Measurements from ENCODE around the gene LYRM7.

Gene LYRM7

DNA sequence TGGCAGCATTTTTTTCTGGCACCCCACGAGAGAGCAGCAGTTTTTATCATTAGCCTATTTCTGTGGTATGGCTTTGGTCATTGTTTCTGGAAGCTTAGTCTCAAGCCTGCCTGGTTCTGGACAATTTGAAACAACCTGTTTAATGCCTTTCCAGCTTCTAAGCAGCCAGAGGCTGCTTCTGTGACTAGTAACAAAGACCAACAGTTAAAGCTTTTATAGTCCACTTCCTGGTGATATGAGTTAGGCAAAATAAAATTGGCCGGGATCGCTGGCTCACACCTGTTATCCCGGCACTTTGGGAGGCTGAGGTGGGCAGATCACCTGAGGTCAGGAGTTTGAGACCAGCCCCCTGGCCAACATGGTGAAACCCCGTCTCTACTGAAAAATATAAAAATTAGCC lies 24.0 kb downstream of the LYRM7 start:
- WGBS (ENCODE audit: insufficient coverage), result 97% methylated on average over 4 of the region's 5 CpGs
- H3K4me3 ChIP-seq (ENCODE audit: control insufficient read depth in 1 of 7, extremely low read depth in 1 of 7, insufficient read depth in 4 of 7, low read depth in 2 of 7, low read length in 6 of 7), result no peak overlapping the region
- no peak for DNase-seq
- POLR2A ChIA-PET, result no interaction called here
- CTCF ChIA-PET, result interaction anchor here (0.8 to 1.8 kb wide), 3 partner anchors 29 to 187 kb away, joined by 3 to 5 read pairs (median 3); partner anchors contain the start of gene HINT1
- H3K36me3 ChIP-seq (ENCODE audit: control insufficient read depth in 4 of 4, insufficient read depth in 4 of 4, low read length in 3 of 4), result peaks cover 0 to 4% (median 2%) of the 10 kb centered on the region in 4 experiments
- no peaks in the 10 kb centered on the region for H3K27me3 ChIP-seq (replicated peaks in 2 of 5; ENCODE audit: control insufficient read depth in 4 of 5, insufficient read depth in 5 of 5, low read length in 4 of 5)
- no peak overlapping the region for H3K27ac ChIP-seq (ENCODE audit: insufficient read depth in 1 of 2, low read depth in 1 of 2, low read length in 2 of 2, poor library complexity in 1 of 2, severe bottlenecking in 2 of 2)
- H3K9me3 ChIP-seq (ENCODE audit: control extremely low read depth in 1 of 5, control insufficient read depth in 4 of 5, insufficient read depth in 2 of 5, low read depth in 1 of 5, low read length in 4 of 5), result no peaks in the 10 kb centered on the region
- peaks cover 0 to 4% (median 0%) of the 10 kb centered on the region in 4 experiments for H3K4me1 ChIP-seq (ENCODE audit: control extremely low read depth in 1 of 4, control insufficient read depth in 4 of 4, insufficient read depth in 4 of 4, low read length in 3 of 4)

DNA sequence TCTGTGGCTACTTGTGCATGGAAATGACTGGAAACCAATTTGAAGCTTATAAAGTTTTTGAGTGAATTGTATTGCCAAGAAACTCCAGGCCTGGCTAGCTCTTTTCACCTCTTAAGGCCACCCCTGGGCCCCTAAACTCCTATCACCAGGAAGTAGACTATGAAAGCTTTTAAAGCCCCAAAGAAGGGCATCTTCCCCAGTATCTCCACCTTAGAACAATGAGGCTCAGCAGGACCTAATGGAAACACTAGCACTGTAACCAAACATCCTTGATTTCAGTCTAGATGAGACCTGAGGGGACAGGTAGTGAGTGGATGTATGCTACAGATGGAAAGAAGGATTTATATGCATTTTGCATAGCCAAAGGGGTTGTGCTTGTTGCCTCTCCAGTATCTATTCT lies 25.0 kb downstream of the LYRM7 start:
- CTCF ChIA-PET, result interaction anchor here (0.8 to 1.8 kb wide), 4 partner anchors 19 to 186 kb away, joined by 3 to 5 read pairs (median 4); partner anchors contain the start of gene HINT1

GRCh38 chr5:131196331-131196730 lies 25.6 kb downstream of the LYRM7 start:
- no peaks in the 10 kb centered on the region for H3K9me3 ChIP-seq (ENCODE audit: control extremely low read depth in 1 of 5, control insufficient read depth in 4 of 5, insufficient read depth in 2 of 5, low read depth in 1 of 5, low read length in 4 of 5)
- H3K27ac ChIP-seq (ENCODE audit: insufficient read depth in 1 of 2, low read depth in 1 of 2, low read length in 2 of 2, poor library complexity in 1 of 2, severe bottlenecking in 2 of 2), result no peak overlapping the region
- peaks cover 0 to 4% (median 2%) of the 10 kb centered on the region in 4 experiments for H3K36me3 ChIP-seq (ENCODE audit: control insufficient read depth in 4 of 4, insufficient read depth in 4 of 4, low read length in 3 of 4)
- no peak for DNase-seq
- POLR2A ChIA-PET, result no interaction called here
- CTCF ChIA-PET, result no interaction called here
- no peaks in the 10 kb centered on the region for H3K27me3 ChIP-seq (replicated peaks in 2 of 5; ENCODE audit: control insufficient read depth in 4 of 5, insufficient read depth in 5 of 5, low read length in 4 of 5)
- H3K4me1 ChIP-seq (ENCODE audit: control extremely low read depth in 1 of 4, control insufficient read depth in 4 of 4, insufficient read depth in 4 of 4, low read length in 3 of 4), result peaks cover 0 to 4% (median 0%) of the 10 kb centered on the region in 4 experiments
- no peak overlapping the region for H3K4me3 ChIP-seq (ENCODE audit: control insufficient read depth in 1 of 7, extremely low read depth in 1 of 7, insufficient read depth in 4 of 7, low read depth in 2 of 7, low read length in 6 of 7)
- 90% methylated on average over 3 of the region's 4 CpGs for WGBS (ENCODE audit: insufficient coverage)

More for the DNA sequence above, 25.0 kb downstream of the LYRM7 start:
- no peak for DNase-seq
- peaks cover 0 to 4% (median 0%) of the 10 kb centered on the region in 4 experiments for H3K4me1 ChIP-seq (ENCODE audit: control extremely low read depth in 1 of 4, control insufficient read depth in 4 of 4, insufficient read depth in 4 of 4, low read length in 3 of 4)
- H3K4me3 ChIP-seq (ENCODE audit: control insufficient read depth in 1 of 7, extremely low read depth in 1 of 7, insufficient read depth in 4 of 7, low read depth in 2 of 7, low read length in 6 of 7), result no peak overlapping the region
- no peaks in the 10 kb centered on the region for H3K27me3 ChIP-seq (replicated peaks in 2 of 5; ENCODE audit: control insufficient read depth in 4 of 5, insufficient read depth in 5 of 5, low read length in 4 of 5)
- H3K9me3 ChIP-seq (ENCODE audit: control extremely low read depth in 1 of 5, control insufficient read depth in 4 of 5, insufficient read depth in 2 of 5, low read depth in 1 of 5, low read length in 4 of 5), result no peaks in the 10 kb centered on the region
- H3K36me3 ChIP-seq (ENCODE audit: control insufficient read depth in 4 of 4, insufficient read depth in 4 of 4, low read length in 3 of 4), result peaks cover 0 to 4% (median 2%) of the 10 kb centered on the region in 4 experiments
- no peak overlapping the region for H3K27ac ChIP-seq (ENCODE audit: insufficient read depth in 1 of 2, low read depth in 1 of 2, low read length in 2 of 2, poor library complexity in 1 of 2, severe bottlenecking in 2 of 2)
- POLR2A ChIA-PET, result no interaction called here

GRCh38 chr5:131198625-131199024 lies 27.9 kb downstream of the LYRM7 start:
- CTCF ChIA-PET, result interaction anchor here (0.6 to 1.7 kb wide), 3 partner anchors 8 to 16 kb away, joined by 3 to 5 read pairs (median 4); no protein-coding TSS in a partner anchor
- H3K4me3 ChIP-seq (ENCODE audit: control insufficient read depth in 1 of 7, extremely low read depth in 1 of 7, insufficient read depth in 4 of 7, low read depth in 2 of 7, low read length in 6 of 7), result no peak overlapping the region
- H3K27ac ChIP-seq (ENCODE audit: insufficient read depth in 1 of 2, low read depth in 1 of 2, low read length in 2 of 2, poor library complexity in 1 of 2, severe bottlenecking in 2 of 2), result no peak overlapping the region
- 95% methylated on average over 3 of the region's 5 CpGs for WGBS (ENCODE audit: insufficient coverage)
- no peak for DNase-seq
- peaks cover 0 to 4% (median 0%) of the 10 kb centered on the region in 4 experiments for H3K4me1 ChIP-seq (ENCODE audit: control extremely low read depth in 1 of 4, control insufficient read depth in 4 of 4, insufficient read depth in 4 of 4, low read length in 3 of 4)
- POLR2A ChIA-PET, result no interaction called here
- H3K9me3 ChIP-seq (ENCODE audit: control extremely low read depth in 1 of 5, control insufficient read depth in 4 of 5, insufficient read depth in 2 of 5, low read depth in 1 of 5, low read length in 4 of 5), result no peaks in the 10 kb centered on the region
- no peaks in the 10 kb centered on the region for H3K27me3 ChIP-seq (replicated peaks in 2 of 5; ENCODE audit: control insufficient read depth in 4 of 5, insufficient read depth in 5 of 5, low read length in 4 of 5)
- peaks cover 2 to 7% (median 4%) of the 10 kb centered on the region in 4 experiments for H3K36me3 ChIP-seq (ENCODE audit: control insufficient read depth in 4 of 4, insufficient read depth in 4 of 4, low read length in 3 of 4)

DNA sequence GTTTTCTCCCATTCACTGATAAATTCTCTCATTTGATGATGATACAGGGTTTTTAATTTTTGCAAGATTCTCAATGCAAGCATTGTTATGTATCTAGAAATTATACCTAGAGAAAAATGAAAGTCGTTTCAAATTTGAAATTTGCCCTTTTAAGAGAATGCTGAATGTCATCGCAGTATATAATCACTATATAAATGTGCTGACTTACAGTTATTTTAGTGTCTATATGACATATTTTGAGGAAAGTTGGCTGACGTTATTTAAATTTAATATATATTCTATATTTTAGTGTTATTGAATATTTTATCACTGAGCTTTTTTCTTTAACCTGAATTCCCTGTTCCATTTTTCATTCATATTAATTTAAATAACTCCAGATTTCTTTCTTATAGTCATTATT lies 29.8 kb downstream of the LYRM7 start:
- CTCF ChIA-PET, result interaction anchor here (1.1 kb wide), 1 partner anchor 62 kb away, joined by 3 read pairs; no protein-coding TSS in a partner anchor
- no CpG with 5 or more reads among the region's 3 CpGs for WGBS (ENCODE audit: insufficient coverage)
- H3K27me3 ChIP-seq (replicated peaks in 2 of 5; ENCODE audit: control insufficient read depth in 4 of 5, insufficient read depth in 5 of 5, low read length in 4 of 5), result no peaks in the 10 kb centered on the region
- no peak overlapping the region for H3K27ac ChIP-seq (ENCODE audit: insufficient read depth in 1 of 2, low read depth in 1 of 2, low read length in 2 of 2, poor library complexity in 1 of 2, severe bottlenecking in 2 of 2)
- H3K36me3 ChIP-seq (ENCODE audit: control insufficient read depth in 4 of 4, insufficient read depth in 4 of 4, low read length in 3 of 4), result peaks cover 2 to 7% (median 4%) of the 10 kb centered on the region in 4 experiments
- POLR2A ChIA-PET, result interaction anchor here (0.6 kb wide), 1 partner anchor 21 kb away, joined by 4 read pairs; no protein-coding TSS in a partner anchor
- no peaks in the 10 kb centered on the region for H3K4me1 ChIP-seq (ENCODE audit: control extremely low read depth in 1 of 4, control insufficient read depth in 4 of 4, insufficient read depth in 4 of 4, low read length in 3 of 4)
- no peak for DNase-seq
- H3K4me3 ChIP-seq (ENCODE audit: control insufficient read depth in 1 of 7, extremely low read depth in 1 of 7, insufficient read depth in 4 of 7, low read depth in 2 of 7, low read length in 6 of 7), result no peak overlapping the region
- no peaks in the 10 kb centered on the region for H3K9me3 ChIP-seq (ENCODE audit: control extremely low read depth in 1 of 5, control insufficient read depth in 4 of 5, insufficient read depth in 2 of 5, low read depth in 1 of 5, low read length in 4 of 5)

GRCh38 chr5:131204964-131205363 lies 34.2 kb downstream of the LYRM7 start:
- Histone ChIP-seq H3K36me3 (ENCODE audit: control insufficient read depth in 4 of 4, insufficient read depth in 4 of 4, low read length in 3 of 4) (peaks cover 2 to 5% (median 2%) of the 10 kb centered on the region in 4 experiments), H3K9me3 (ENCODE audit: control extremely low read depth in 1 of 5, control insufficient read depth in 4 of 5, insufficient read depth in 2 of 5, low read depth in 1 of 5, low read length in 4 of 5) (no peaks in the 10 kb centered on the region), H3K27me3 (replicated peaks in 2 of 5; ENCODE audit: control insufficient read depth in 4 of 5, insufficient read depth in 5 of 5, low read length in 4 of 5) (no peaks in the 10 kb centered on the region), H3K4me1 (ENCODE audit: control extremely low read depth in 1 of 4, control insufficient read depth in 4 of 4, insufficient read depth in 4 of 4, low read length in 3 of 4) (peaks cover 6 to 32% (median 18%) of the 10 kb centered on the region in 4 experiments), H3K27ac (ENCODE audit: insufficient read depth in 1 of 2, low read depth in 1 of 2, low read length in 2 of 2, poor library complexity in 1 of 2, severe bottlenecking in 2 of 2) (no peak overlapping the region), H3K4me3 (ENCODE audit: control insufficient read depth in 1 of 7, extremely low read depth in 1 of 7, insufficient read depth in 4 of 7, low read depth in 2 of 7, low read length in 6 of 7) (no peak overlapping the region)
- no CpG with 5 or more reads among the region's 2 CpGs for WGBS (ENCODE audit: insufficient coverage)
- no peak for DNase-seq
- ChIA-PET CTCF (no interaction called here), POLR2A (no interaction called here)

GRCh38 chr5:131206061-131206460 lies 35.3 kb downstream of the LYRM7 start:
- H3K27ac ChIP-seq (ENCODE audit: insufficient read depth in 1 of 2, low read depth in 1 of 2, low read length in 2 of 2, poor library complexity in 1 of 2, severe bottlenecking in 2 of 2), result no peak overlapping the region
- no peak overlapping the region for H3K4me3 ChIP-seq (ENCODE audit: control insufficient read depth in 1 of 7, extremely low read depth in 1 of 7, insufficient read depth in 4 of 7, low read depth in 2 of 7, low read length in 6 of 7)
- peaks cover 2 to 5% (median 2%) of the 10 kb centered on the region in 4 experiments for H3K36me3 ChIP-seq (ENCODE audit: control insufficient read depth in 4 of 4, insufficient read depth in 4 of 4, low read length in 3 of 4)
- CTCF ChIA-PET, result interaction anchor here (0.9 to 1.5 kb wide), 3 partner anchors 8 to 9 kb away, joined by 3 to 5 read pairs (median 4); no protein-coding TSS in a partner anchor
- H3K4me1 ChIP-seq (ENCODE audit: control extremely low read depth in 1 of 4, control insufficient read depth in 4 of 4, insufficient read depth in 4 of 4, low read length in 3 of 4), result peaks cover 17 to 43% (median 29%) of the 10 kb centered on the region in 4 experiments
- WGBS (ENCODE audit: insufficient coverage), result 100% methylated on average over 1 of the region's 2 CpGs
- H3K9me3 ChIP-seq (ENCODE audit: control extremely low read depth in 1 of 5, control insufficient read depth in 4 of 5, insufficient read depth in 2 of 5, low read depth in 1 of 5, low read length in 4 of 5), result no peaks in the 10 kb centered on the region
- no peak for DNase-seq
- POLR2A ChIA-PET, result no interaction called here
- H3K27me3 ChIP-seq (replicated peaks in 2 of 5; ENCODE audit: control insufficient read depth in 4 of 5, insufficient read depth in 5 of 5, low read length in 4 of 5), result no peaks in the 10 kb centered on the region
